Measurements from ENCODE around the gene ARL4C. TPM values are rescaled to one million over a fixed set of nuclear protein-coding genes. Genes with fewer than 3 reads are reported as not detected.

The ARL4C gene
- total and polyA plus RNA-seq, 3 donors from 2014 or later: 1.3 to 4.4 (median 3.0) TPM

GRCh38 chr2:234488913-234489451, 7.9 kb downstream of the ARL4C start:
- Histone ChIP-seq H3K4me1 (no peaks in the 10 kb centered on the region), H3K36me3 (ENCODE audit: low read depth, missing control alignments) (no peaks in the 10 kb centered on the region), H3K27ac (no peak overlapping the region), H3K9me3 (no peaks in the 10 kb centered on the region), H3K4me3 (no peak overlapping the region), H3K27me3 (no peaks in the 10 kb centered on the region)
- WGBS, 2 donors: 71 to 76% methylated on average over 8 of the region's 8 CpGs
- DNase-seq: no peak
- intact Hi-C loops (cut with DNase I; ENCODE audit: low total_unique reads): no loop called here
- TF ChIP-seq CTCF (IDR thresholded peaks at IDR 0.05) (no peak), POLR2A (IDR thresholded peaks at IDR 0.05) (no peak)

DNA sequence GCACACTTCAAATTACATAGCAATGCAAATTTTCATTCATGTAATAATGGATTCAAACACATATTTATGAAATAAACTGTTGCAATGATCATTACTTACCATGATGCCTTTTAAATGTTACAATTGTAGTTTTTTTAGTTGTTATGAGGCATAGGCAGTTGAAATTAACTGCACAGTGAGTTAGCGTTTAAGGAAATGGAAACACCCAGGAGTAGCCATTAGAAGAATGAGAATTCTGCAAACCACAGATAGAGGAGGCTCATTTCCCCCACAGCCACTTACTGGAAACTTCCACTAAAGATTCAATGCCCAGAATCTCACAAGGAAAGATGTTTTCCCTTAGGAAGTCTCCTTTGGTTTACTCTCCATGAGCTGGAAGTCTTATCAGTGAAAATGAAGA, 8.4 kb downstream of the ARL4C start:
- Histone ChIP-seq H3K36me3 (ENCODE audit: low read depth, missing control alignments) (no peaks in the 10 kb centered on the region), H3K27me3 (no peaks in the 10 kb centered on the region), H3K27ac (no peak overlapping the region), H3K4me3 (no peak overlapping the region), H3K9me3 (no peaks in the 10 kb centered on the region), H3K4me1 (no peaks in the 10 kb centered on the region)
- DNase-seq: no peak
- intact Hi-C loops (cut with DNase I; ENCODE audit: low total_unique reads): no loop called here
- 68 to 73% methylated on average over 1 of the region's 1 CpG for WGBS, 2 donors
- TF ChIP-seq CTCF (IDR thresholded peaks at IDR 0.05) (no peak), POLR2A (IDR thresholded peaks at IDR 0.05) (no peak)

DNA sequence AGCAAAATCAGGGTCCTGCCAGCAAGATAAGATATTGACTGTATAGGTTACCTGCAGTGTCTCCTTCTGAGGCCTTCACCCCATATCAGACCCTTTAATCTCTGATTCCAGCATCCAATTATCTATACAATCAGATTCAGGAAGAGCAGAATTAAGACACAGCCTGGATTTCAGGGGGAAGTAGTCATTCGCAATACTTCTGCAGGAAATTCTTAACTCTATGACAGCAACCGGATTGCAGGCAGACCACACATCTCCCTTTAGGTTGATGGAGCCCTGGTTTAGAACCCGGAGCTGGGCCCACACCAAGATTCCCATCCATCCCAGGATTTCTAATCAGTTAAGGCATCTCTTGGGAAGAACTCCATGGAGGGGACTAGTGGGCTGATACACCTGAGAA, 9.5 kb downstream of the ARL4C start:
- intact Hi-C loops (cut with DNase I; ENCODE audit: low total_unique reads): no loop called here

DNA sequence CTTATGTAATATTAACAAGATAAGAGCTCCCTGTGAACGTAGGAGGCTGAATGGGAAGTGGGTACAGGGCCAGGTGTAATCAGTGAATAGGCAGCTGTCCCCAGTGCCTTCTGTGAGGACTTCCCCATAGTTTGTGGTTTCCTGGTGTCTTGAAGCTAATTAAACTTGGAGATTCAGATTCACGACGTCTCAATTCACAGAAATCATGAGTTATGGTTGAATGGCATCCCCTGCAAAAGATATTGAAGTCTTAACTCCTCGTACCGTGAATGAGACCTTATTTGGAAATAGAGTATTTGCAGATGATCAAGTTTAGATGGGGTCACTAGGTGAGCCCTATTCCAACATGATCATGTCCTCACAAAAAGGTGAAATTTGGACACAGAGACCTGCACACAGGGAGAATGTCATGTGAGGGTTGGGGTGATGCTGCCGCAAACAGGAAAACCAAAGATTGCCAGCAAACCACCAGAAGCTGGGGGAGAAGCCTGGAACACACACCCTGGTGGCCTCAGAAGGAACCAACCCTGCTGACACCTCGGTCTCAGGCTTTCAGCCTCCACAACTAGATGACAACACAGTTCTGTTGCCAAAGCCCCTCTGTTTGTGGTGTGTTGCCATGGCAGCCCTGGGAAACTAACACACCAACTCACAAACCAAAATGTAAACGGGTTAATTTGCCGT, 13.2 kb downstream of the ARL4C start:
- no peak for DNase-seq
- intact Hi-C loops (cut with DNase I; ENCODE audit: low total_unique reads): no loop called here
- TF ChIP-seq CTCF (IDR thresholded peaks at IDR 0.05): no peak
- no peaks in the 10 kb centered on the region for H3K9me3 ChIP-seq
- H3K27me3 ChIP-seq: no peaks in the 10 kb centered on the region
- 79 to 83% methylated on average over 8 to 9 of the region's 9 CpGs for WGBS, 2 donors
- no peaks in the 10 kb centered on the region for H3K36me3 ChIP-seq (ENCODE audit: low read depth, missing control alignments)
- H3K4me1 ChIP-seq: no peaks in the 10 kb centered on the region
- no peak overlapping the region for H3K27ac ChIP-seq
- H3K4me3 ChIP-seq: no peak overlapping the region

More for the DNA sequence above, 9.5 kb downstream of the ARL4C start:
- Histone ChIP-seq H3K4me3 (no peak overlapping the region), H3K4me1 (no peaks in the 10 kb centered on the region), H3K27ac (no peak overlapping the region), H3K36me3 (ENCODE audit: low read depth, missing control alignments) (no peaks in the 10 kb centered on the region), H3K9me3 (no peaks in the 10 kb centered on the region), H3K27me3 (no peaks in the 10 kb centered on the region)
- DNase-seq: no peak
- TF ChIP-seq CTCF (IDR thresholded peaks at IDR 0.05) (no peak), POLR2A (IDR thresholded peaks at IDR 0.05) (no peak)
- 72 to 89% methylated on average over 3 of the region's 3 CpGs for WGBS, 2 donors

GRCh38 chr2:234481301-234481700, 15.6 kb downstream of the ARL4C start:
- no peaks in the 10 kb centered on the region for H3K9me3 ChIP-seq
- intact Hi-C loops (cut with DNase I; ENCODE audit: low total_unique reads): no loop called here
- DNase-seq: no peak
- H3K27ac ChIP-seq: no peak overlapping the region
- no peaks in the 10 kb centered on the region for H3K27me3 ChIP-seq
- no peak for TF ChIP-seq POLR2A (IDR thresholded peaks at IDR 0.05)
- no peak for TF ChIP-seq CTCF (IDR thresholded peaks at IDR 0.05)
- H3K4me1 ChIP-seq: no peaks in the 10 kb centered on the region
- 93 to 95% methylated on average over 5 of the region's 5 CpGs for WGBS, 2 donors
- H3K36me3 ChIP-seq (ENCODE audit: low read depth, missing control alignments): no peaks in the 10 kb centered on the region
- H3K4me3 ChIP-seq: no peak overlapping the region

Data from testis (tissue), 3 donors.